Islet of Langerhans (tissue), 1 donor: ENCODE results near the gene CDADC1.
"Not testable (repeated sequence)": the region's sequence is repeated elsewhere in the genome, so short reads cannot be mapped to it uniquely, and the experiment has no call there.

Source experiments
- FAIRE-seq: peaks from one replicate; lab custom pipeline; 2011; peaks lifted over from hg19 to GRCh38; lab: Jason Lieb, UNC

Gene CDADC1

GRCh38 chr13:49315756-49316482 is 68.2 kb downstream of the CDADC1 start:
- FAIRE-seq, result no peak

DNA sequence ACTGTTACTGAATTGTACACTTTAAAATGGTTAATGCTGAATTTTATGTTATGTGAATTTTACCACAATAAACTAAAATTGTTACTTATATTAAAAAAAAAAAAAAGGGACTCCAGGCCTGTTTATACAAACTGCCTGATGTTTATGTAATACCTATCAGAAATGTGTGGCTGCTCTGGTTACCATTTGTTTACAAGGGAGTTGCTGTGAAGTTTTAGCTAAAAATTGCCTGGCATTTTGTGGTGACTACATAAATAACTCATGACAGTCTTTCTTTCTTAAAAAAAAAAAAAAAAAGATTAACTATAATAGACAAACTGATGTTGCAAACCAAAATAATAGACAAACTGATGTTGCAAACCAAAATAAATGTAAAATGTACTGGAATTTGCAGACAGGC is 71.8 kb downstream of the CDADC1 start:
- FAIRE-seq, result no peak

- no peak for FAIRE-seq
These were observed 72.2 kb downstream of the CDADC1 start for GRCh38 chr13:49319951-49320350.

- no peak for FAIRE-seq
These were observed 73.2 kb downstream of the CDADC1 start for GRCh38 chr13:49320975-49321374.

GRCh38 chr13:49322702-49323101 is 75.0 kb downstream of the CDADC1 start:
- FAIRE-seq, result no peak

- no peak for FAIRE-seq
These were observed 75.6 kb downstream of the CDADC1 start for GRCh38 chr13:49323344-49323743.

GRCh38 chr13:49326222-49326917 is 78.6 kb downstream of the CDADC1 start:
- FAIRE-seq, result no peak

DNA sequence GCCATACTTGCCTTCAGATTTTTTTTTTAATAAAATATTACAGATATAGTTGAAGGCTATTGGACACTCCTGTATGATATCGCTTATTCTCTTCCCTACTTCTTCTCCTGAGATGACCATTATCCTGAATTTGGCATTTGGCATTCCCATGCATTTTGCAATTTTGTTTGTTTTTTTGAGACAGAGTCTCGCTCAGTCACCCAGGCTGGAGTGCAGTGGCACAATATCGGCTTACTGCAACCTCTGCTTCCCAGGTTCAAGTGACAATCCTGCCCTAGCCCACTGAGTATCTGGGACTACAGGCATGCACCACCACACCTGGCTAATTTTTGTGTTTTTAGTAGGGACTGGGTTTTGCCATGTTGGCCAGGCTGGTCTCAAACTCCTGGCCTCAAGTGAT is 79.4 kb downstream of the CDADC1 start:
- not testable (repeated sequence) for FAIRE-seq

DNA sequence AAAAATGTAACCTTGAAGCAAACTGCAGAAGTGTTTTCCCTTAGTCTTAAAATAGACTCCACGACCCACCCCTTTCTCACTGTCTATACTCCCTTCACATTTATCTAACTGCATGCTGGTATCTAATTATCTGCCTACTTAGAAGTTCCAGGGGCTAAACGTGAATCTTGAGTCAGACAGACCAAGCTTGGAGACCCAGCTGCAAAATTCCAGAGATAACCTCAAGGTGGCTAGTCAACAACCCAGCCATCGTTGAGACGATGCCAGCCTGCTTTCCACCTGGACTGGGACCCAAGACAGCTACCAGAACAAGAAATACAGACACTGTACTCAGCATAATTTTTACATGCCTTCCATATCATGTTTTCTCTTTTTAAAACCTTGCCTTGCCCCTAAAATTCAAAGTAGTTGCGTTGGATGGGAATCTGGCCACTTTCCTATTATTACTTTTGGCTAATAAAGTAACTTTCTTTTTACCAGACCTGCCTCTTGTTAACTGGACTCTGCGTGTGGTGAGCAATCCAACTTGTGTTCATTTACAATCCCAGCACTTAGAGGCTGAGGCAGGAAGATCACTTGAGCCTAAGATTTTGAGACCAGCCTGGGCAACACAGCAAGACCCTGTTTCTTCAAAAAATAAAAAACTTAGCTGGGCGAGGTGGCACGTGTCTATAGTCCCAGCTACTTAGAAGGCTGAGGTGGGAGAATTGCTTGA is 82.3 kb downstream of the CDADC1 start:
- FAIRE-seq, result no peak

- FAIRE-seq, result no peak
These were observed 82.8 kb downstream of the CDADC1 start for GRCh38 chr13:49330546-49330864.

DNA sequence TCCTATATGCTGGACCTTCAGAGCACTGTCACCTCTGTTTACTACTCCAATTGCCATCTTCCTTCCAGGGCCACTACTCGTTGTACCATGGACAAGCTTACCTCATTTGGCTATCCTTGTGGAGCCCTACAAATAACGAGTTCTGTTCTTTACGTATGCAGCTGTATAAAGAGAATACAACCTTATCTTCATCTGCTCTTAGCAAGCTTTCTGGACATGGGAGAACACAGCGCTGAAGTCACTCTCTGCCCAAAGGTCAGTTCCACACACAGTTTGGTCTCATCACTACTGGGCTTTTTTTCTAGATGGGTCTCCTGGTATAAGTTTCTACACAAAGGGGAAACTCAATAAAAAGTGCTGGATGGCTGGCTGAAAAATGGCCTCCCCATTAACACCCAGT is 88.9 kb downstream of the CDADC1 start:
- no peak for FAIRE-seq

DNA sequence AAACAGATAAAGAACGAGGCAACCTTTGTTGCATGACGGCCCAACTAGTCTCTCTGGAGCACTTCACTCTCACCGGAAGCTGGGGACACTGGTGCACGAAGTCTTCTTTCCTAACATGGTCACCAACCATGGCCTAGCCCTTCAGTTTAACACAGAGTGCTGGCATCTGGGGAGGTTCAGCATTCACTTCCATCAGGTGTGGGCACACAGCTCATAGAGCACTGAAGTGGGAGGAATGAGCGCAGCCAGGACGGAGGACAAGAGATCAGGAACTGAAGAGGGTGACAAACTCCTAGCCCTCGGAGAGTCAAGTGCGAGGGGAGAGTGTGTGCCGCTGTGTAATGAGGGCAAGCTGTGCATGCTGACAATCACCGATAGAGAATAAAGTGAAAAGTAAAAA is 92.4 kb downstream of the CDADC1 start:
- no peak for FAIRE-seq

DNA sequence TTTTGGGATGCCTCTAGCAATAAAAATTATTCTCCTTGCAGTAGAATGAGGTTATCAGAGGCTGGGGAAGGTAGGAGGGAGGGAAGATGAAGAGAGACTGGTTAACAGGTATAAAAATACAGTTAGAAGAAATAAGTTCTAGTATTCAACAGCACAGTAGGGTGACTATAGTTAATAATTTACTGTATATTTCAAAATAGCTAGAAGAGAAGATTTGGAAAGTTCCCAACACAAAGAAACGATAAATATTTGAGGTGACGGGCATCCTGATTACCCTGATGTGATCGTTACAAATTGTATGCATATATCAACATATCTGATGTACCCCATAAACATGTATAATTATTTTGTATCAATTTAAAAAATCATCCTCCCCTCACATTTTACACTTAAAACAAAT is 93.8 kb downstream of the CDADC1 start:
- no peak for FAIRE-seq

GRCh38 chr13:49341941-49342340 is 94.2 kb downstream of the CDADC1 start:
- no peak for FAIRE-seq

GRCh38 chr13:49342454-49342853 is 94.7 kb downstream of the CDADC1 start:
- no peak for FAIRE-seq
